Gastrocnemius medialis (tissue), 4 donors: Measurements from ENCODE around the gene GGT7. TPM values are rescaled to one million over a fixed set of nuclear protein-coding genes. Genes with fewer than 3 reads are reported as not detected.

Source experiments
- ATAC-seq, 2 donors: fragments of 150-250 bp; one replicate each; pipeline ENCODE4 v1.9.1; 2016
- DNase-seq, 2 donors: peaks; one replicate each; pipeline ENCODE4 v3.0.0-alpha.2; 2019
- H3K27ac ChIP-seq, 4 donors: fragments of 200-600 bp; sonication (generic); 1 replicate in 1 of 4; 2 replicates in 3 of 4; pipeline ENCODE4 v1.5.1; 2016 to 2018; ENCODE audit warnings: mild to moderate bottlenecking in 2 of 4, moderate library complexity in 1 of 4
- H3K27me3 ChIP-seq, 3 donors: fragments of 200-600 bp; sonication (generic) in 2 of 3; 1 replicate in 1 of 3; 2 replicates in 2 of 3; pipeline versions ENCODE4 v1.5.1 to v1.6.0; 2016 to 2019; ENCODE audit warnings: mild to moderate bottlenecking in 1 of 3, moderate library complexity in 1 of 3
- H3K36me3 ChIP-seq, 2 donors: fragments of 200-600 bp; sonication (generic) in 1 of 2; one replicate each; pipeline ENCODE4 v1.5.1; 2017 to 2018
- H3K4me1 ChIP-seq, 2 donors: fragments of 200-600 bp; sonication (generic) in 1 of 2; one replicate each; pipeline ENCODE4 v1.5.1; 2016 to 2017; ENCODE audit warnings: mild to moderate bottlenecking in 2 of 2
- H3K4me3 ChIP-seq, 4 donors: fragments of 200-600 bp; sonication (generic) in 3 of 4; 1 replicate in 1 of 4; 2 replicates in 3 of 4; pipeline ENCODE4 v1.5.1; 2016 to 2019; ENCODE audit warnings: mild to moderate bottlenecking in 2 of 4
- H3K9me3 ChIP-seq, 3 donors: fragments of 200-600 bp; sonication (generic) in 2 of 3; 1 replicate in 1 of 3; 2 replicates in 2 of 3; pipeline ENCODE4 v1.5.1; 2016 to 2019
- CTCF ChIP-seq, 5 experiments: fragments of 450-650 bp in 3 of 5; fragments of 200-600 bp in 2 of 5; sonication (generic) in 2 of 5; IDR thresholded peaks in 4 of 5; conservative IDR thresholded peaks in 1 of 5; 1 replicate in 4 of 5; 2 replicates in 1 of 5; pipeline ENCODE4 v1.5.1; 2016 to 2019; ENCODE audit warnings: antibody characterized with exemption in 5 of 5, mild to moderate bottlenecking in 3 of 5, moderate library complexity in 3 of 5
- POLR2A ChIP-seq, 2 donors: fragments of 450-650 bp; IDR thresholded peaks; one replicate each; pipeline ENCODE4 v1.6.1; 2017; ENCODE audit warnings: antibody characterized with exemption in 2 of 2, mild to moderate bottlenecking in 2 of 2, moderate library complexity in 2 of 2
- in situ Hi-C, 4 donors: fragments of 200-750 bp; cut with MboI; loops; one replicate each; pipeline versions ENCODE4 v1.15.0 to v1.8.0; 2017; ENCODE audit warnings: low sequenced_read_pairs in 4 of 4
- intact Hi-C: fragments of 100-400 bp; cut with DNase I; formaldehyde crosslinking; loops from one replicate; pipeline ENCODE4 v1.15.1; 2023; ENCODE audit warnings: low total_unique reads
- total RNA-seq, 4 donors: library from RNA; depleted of rRNA; stranded (reverse); fragments of >200 nt; gene quantifications; one replicate each; pipeline versions ENCODE4 v1.1.0 to v1.2.3, GENCODE V29; 2016

GGT7 gene
- total RNA-seq, 4 donors from 2014 or later, result 11.4 to 54.2 (median 15.4) TPM

- Histone ChIP-seq H3K27me3 (no peaks in the 10 kb centered on the region), H3K27ac (no peak overlapping the region), H3K4me3 (no peak overlapping the region), H3K36me3 (peaks cover 3 to 34% of the 10 kb centered on the region in 2 donors), H3K4me1 (no peaks in the 10 kb centered on the region), H3K9me3 (no peaks in the 10 kb centered on the region)
- in situ Hi-C loops (loop anchor here in 2 of 4 donors (10.0 to 25.0 kb wide), 2 partner anchors 364 to 366 kb away; no protein-coding TSS in a partner anchor), intact Hi-C loops (no loop called here)
- ATAC-seq (no peak), DNase-seq (no peak)
- TF ChIP-seq POLR2A (IDR thresholded peaks at IDR 0.05) (no peak), CTCF (IDR thresholded peaks at IDR 0.05 in 4 of 5, conservative IDR thresholded peaks at IDR 0.05 in 1 of 5) (no peak)
Measured at GRCh38 chr20:34848597-34848996, 24.1 kb downstream of the GGT7 start.

DNA sequence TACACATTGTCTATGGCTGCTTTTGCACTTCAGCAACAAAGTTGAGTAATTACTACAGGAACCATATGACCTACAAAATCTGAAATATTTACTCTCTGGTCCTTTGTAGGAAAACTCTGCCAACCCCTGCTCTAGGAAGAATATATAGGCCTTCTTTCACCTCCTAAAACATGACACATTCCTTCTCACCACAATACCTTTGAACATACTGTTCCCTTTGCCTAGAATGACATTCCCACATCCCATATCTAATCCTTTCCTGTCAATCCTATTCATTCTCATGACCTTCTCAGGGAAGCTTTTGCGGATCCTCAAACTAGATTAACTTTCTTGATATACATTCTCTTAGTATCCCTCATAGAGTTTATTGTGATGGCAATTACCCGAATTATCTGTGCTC is 29.2 kb downstream of the GGT7 start:
- Histone ChIP-seq H3K9me3 (no peaks in the 10 kb centered on the region), H3K27me3 (no peaks in the 10 kb centered on the region), H3K36me3 (peaks cover 0 to 5% of the 10 kb centered on the region in 2 donors), H3K27ac (no peak overlapping the region), H3K4me3 (no peak overlapping the region), H3K4me1 (no peaks in the 10 kb centered on the region)
- intact Hi-C loops (no loop called here), in situ Hi-C loops (loop anchor here in 2 of 4 donors (10.0 to 25.0 kb wide), 2 partner anchors 369 to 371 kb away; no protein-coding TSS in a partner anchor)
- peak in 1 of 2 donors; percentile 8 for ATAC-seq
- DNase-seq, result no peak
- no peak for TF ChIP-seq POLR2A (IDR thresholded peaks at IDR 0.05)
- no peak for TF ChIP-seq CTCF (IDR thresholded peaks at IDR 0.05 in 4 of 5, conservative IDR thresholded peaks at IDR 0.05 in 1 of 5)

DNA sequence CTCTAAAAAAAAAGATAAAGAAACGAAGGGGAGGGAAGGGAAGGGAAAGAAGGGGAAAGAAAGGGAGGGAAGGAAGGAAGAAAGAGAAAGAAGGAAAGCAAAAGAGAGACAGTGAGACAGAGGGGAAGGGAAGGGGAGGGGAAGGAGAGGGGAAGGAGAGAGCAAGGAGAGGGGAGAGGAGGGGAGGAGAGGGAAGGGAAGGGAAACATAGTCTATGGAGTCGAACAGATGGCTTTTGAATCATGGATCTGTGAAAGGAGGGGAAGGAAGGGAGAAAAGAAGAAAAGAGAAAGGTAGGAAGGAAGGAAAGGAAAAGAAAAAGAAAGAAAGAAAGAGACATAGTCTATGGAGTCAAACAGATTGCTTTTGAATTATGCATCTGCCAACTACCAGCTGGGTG is 30.5 kb downstream of the GGT7 start:
- in situ Hi-C loops, result loop anchor here in 2 of 4 donors (10.0 to 25.0 kb wide), 2 partner anchors 370 to 373 kb away; no protein-coding TSS in a partner anchor
- intact Hi-C loops, result no loop called here
- DNase-seq (no peak), ATAC-seq (no peak)
- no peaks in the 10 kb centered on the region for H3K9me3 ChIP-seq
- no peaks in the 10 kb centered on the region for H3K27me3 ChIP-seq
- no peak overlapping the region for H3K4me3 ChIP-seq
- no peak for TF ChIP-seq POLR2A (IDR thresholded peaks at IDR 0.05)
- TF ChIP-seq CTCF (IDR thresholded peaks at IDR 0.05 in 4 of 5, conservative IDR thresholded peaks at IDR 0.05 in 1 of 5), result no peak
- no peaks in the 10 kb centered on the region for H3K4me1 ChIP-seq
- H3K36me3 ChIP-seq, result no peaks in the 10 kb centered on the region
- no peak overlapping the region for H3K27ac ChIP-seq

GRCh38 chr20:34834459-34834893 is 38.2 kb downstream of the GGT7 start:
- TF ChIP-seq CTCF (IDR thresholded peaks at IDR 0.05 in 4 of 5, conservative IDR thresholded peaks at IDR 0.05 in 1 of 5), result peak; percentile 38 to 53 (median 49)
- no peak for TF ChIP-seq POLR2A (IDR thresholded peaks at IDR 0.05)
- DNase-seq, result no peak

More at GRCh38 chr20:34834459-34834893, 38.2 kb downstream of the GGT7 start:
- no peaks in the 10 kb centered on the region for H3K9me3 ChIP-seq
- H3K4me1 ChIP-seq, result peaks cover 0 to 5% of the 10 kb centered on the region in 2 donors
- H3K27me3 ChIP-seq, result no peaks in the 10 kb centered on the region
- no peak overlapping the region for H3K4me3 ChIP-seq
- intact Hi-C loops, result loop anchor here (2.0 kb wide), 1 partner anchor 120 kb away; the partner anchor contains the start of genes GSS and MYH7B
- in situ Hi-C loops, result loop anchor here in 2 of 4 donors (10.0 to 25.0 kb wide), 2 partner anchors 378 to 380 kb away; no protein-coding TSS in a partner anchor
- peak in 1 of 2 donors; percentile 52 for ATAC-seq
- no peak overlapping the region for H3K27ac ChIP-seq
- H3K36me3 ChIP-seq, result no peaks in the 10 kb centered on the region
